DMS53 (cell line): ENCODE measurements around the gene PDCD11.
"Not testable (repeated sequence)": the region's sequence is repeated elsewhere in the genome, so short reads cannot be mapped to it uniquely, and the experiment has no call there.

Experiments
- DNase-seq: peaks from one replicate; lab custom pipeline; 2025; lab: John Stamatoyannopoulos, UW

Gene PDCD11

GRCh38 chr10:103472005-103472404 is 75.6 kb downstream of the PDCD11 start:
- no peak for DNase-seq

GRCh38 chr10:103473261-103473671 is 76.8 kb downstream of the PDCD11 start:
- peak; percentile 92 for DNase-seq

DNA sequence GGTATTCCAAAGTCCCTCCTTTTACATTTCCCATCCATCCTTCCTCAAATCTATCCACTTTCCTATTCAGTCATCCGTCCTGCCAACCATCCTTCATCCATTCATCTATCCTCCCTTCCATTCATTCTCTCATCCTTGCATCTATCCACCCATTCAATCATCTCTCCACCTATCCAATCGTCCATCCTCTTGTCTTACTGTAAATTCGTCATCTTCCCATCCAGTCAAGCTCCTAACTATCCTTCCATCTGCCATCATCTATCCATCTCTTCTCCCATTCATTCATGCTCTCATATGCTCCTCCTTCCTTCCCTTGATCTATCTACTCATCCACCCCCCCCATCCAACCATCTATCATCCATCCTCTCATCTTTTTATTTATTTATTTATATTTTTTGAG is 77.7 kb downstream of the PDCD11 start:
- DNase-seq: no peak

DNA sequence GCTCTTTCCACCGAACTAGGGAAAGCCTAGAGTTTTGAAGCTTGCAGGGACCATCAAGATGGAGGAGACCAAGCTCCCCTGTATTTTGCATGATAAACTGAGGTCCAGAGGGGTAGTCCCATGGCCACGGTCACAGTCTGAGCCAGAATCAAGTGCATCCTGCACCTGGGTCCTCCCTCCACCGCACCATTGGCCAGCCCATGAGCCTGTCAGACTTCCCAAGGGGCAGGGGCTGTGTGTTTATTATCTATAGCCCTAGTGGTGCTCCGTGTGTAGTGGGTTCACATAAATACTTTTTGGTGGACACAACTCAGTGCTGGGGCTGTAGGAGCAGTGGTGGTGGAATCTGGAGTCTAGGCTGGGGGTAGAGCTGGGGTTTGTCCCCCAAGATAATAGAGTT is 79.0 kb downstream of the PDCD11 start:
- DNase-seq: no peak

DNA sequence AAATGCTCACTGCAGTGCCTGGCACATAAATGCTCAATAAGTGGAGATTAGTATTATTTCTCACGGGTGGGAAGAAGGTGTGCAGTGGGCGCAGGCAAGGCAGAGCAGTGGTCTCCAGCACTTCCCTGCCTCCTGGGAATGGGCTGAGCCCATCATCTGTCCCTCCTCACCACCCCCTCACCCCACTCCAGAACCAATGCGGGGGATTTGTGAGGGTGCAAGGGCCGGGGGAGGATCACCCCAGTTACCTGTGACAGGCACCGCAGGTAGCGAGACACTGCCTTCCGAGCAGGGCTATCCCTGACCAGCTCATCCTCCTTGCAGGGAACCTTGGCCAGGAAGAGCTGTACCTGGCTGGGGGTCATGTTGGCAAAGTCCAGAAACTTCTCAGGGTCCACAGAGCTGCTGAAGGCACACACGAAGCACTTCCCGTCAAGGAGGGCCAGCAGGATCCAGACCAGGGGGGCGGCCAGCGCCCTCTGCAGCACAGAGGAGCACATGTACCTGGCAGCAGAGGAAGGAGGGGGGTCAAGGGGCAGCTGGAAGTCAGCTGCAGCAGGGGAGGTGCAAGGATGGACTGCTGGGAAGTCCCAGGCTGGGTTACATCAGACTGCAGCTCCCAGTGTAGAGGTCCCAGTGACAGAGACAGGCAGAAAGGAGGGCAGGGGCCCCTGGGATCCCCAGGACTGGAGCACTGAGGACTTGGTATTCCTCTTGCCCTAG is 79.8 kb downstream of the PDCD11 start:
- DNase-seq: peak; percentile 59

- no peak for DNase-seq
Observed at GRCh38 chr10:103478671-103479070, 82.2 kb downstream of the PDCD11 start.

DNA sequence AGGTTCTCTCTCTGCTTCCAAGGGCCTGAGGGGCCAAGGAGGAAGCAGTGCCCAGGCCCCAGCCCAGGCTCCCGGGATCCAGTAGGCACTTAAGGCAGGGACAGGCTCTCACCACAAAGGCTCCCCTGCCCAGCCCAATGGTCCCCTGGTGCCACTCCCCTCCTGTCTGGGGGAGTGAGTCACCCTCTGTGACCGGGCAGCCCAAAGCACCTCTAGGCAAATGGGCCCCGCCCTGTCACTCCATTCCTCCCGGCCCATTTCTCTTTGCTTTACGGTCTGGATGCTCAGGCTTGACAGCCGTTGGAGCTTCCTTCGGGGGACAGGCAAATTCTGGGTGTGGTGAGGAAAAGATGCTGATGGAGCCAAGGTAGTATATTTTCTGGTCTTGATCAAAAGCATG is 82.7 kb downstream of the PDCD11 start, which contains the start of gene CALHM3:
Gene CALHM3 (minus strand): TSS at position 106 of the 400 bp plus-strand sequence. CDS start 208 bp downstream, outside the sequence.
- peak; percentile 47 for DNase-seq

DNA sequence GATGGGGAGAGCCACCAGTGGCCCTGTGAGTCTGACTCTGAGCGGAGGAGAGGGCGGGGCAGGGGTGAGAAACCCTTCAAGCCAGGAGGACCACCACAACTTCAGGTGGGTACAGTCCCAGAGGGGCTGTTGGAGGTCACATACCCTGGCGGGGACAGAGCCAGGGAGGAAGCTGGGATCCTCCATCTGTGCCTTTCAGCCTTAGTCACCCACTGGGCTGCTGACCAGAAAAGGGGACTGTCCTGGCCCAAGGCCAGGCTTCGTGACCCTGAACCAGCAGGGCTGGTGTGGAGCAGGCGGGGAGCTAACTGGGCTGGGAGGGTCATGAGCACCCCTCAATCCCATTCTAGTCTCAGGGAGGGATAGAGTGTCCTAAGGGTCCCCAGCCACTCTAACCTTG is 84.1 kb downstream of the PDCD11 start:
- no peak for DNase-seq

DNA sequence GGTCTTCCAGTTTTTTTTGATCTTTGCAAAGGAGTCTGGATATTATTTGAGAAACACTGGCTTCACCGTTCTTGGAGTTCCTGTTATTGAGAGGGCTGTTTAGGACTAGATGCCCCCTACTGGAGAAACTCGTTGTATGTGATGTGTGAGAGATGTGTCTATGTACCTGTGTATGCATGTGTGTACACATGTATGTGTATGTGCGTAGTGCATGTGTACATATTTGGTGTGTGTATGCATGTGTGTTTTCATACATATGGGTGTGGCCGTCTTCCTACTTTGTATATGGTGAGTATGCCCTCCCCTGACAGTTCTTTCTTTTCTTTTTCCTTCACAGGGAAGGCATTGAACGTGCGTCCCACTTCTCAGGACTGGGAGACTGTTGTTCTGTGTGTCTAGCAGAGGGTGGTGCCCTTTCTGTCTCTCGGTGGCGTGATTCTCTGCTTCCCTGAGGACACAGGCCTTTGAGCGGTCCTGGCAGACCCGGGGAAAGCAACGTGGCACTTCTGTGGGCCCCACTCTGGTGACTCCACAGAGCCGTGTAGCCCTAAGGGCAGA is 85.6 kb downstream of the PDCD11 start:
- peak; percentile 84 for DNase-seq

DNA sequence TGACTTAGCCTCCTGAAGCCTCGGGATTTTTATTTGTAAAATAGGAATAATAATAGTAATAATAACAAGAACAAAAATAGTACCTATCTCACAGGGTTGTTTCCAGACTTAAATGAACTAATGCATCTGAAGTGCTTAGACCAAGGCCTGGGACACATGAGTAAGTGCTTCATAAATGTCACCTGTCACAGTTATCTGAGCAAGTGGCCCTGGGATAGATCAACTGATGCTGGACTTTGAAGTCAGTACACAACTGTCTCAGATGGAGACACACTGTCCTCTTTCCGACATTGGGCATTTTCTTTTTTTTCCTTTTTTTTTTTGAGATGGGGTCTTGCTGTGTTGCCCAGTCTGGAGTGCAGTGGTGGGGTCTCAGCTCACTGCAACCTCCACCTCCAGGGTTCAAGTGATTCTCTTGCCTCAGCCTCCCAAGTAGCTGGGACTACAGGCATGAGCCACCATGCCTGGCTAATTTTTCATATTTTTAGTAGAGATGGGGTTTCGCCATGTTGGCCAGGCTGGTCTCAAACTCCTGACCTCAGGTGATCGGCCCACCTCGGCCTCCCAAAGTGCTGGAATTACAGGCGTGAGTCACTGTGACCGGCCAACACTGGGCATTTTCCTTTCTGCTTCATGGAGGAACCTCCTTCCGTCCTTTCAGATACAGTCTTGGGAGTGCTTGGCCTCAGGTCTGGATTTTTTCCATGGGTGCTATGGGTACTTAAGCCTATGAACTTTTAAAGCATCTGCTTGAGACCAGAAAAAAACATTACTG is 90.4 kb downstream of the PDCD11 start:
- DNase-seq: not testable (repeated sequence)

- no peak for DNase-seq
Observed at GRCh38 chr10:103487410-103487708, 90.9 kb downstream of the PDCD11 start.

GRCh38 chr10:103490986-103491314 is 94.5 kb downstream of the PDCD11 start:
- DNase-seq: peak; percentile 63

DNA sequence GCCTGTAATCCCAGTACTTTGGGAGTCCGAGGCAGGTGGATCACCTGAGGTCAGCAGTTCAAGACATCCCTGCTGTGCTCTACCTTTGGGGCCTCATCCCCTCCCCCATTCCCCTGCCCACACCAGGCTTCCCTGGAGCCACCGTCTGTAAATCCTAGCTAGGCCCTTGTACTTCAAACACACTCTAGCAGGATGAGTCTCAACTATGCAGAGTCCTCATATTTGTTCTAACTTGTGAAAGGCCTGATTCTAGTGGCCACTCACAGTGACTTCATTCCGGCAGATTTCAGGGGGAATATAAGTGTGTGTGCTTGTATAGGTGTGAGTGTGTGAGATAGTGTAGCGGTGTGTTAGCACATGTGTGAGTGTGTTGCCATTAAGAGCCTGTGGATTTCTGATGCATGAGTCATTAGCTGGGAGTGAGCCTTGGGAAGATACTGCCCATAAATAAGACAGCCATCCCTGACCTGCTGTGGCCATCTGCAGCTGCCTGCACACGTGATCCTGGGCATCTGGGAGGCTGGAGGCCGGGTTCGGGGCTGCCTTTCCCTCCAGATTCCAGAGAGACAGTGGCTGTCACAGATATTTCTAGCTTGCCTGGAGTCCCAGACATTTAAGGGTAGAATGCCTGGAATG is 95.4 kb downstream of the PDCD11 start:
- peak; percentile 93 for DNase-seq

GRCh38 chr10:103492655-103493261 is 96.3 kb downstream of the PDCD11 start:
- DNase-seq: peak; percentile 63

DNA sequence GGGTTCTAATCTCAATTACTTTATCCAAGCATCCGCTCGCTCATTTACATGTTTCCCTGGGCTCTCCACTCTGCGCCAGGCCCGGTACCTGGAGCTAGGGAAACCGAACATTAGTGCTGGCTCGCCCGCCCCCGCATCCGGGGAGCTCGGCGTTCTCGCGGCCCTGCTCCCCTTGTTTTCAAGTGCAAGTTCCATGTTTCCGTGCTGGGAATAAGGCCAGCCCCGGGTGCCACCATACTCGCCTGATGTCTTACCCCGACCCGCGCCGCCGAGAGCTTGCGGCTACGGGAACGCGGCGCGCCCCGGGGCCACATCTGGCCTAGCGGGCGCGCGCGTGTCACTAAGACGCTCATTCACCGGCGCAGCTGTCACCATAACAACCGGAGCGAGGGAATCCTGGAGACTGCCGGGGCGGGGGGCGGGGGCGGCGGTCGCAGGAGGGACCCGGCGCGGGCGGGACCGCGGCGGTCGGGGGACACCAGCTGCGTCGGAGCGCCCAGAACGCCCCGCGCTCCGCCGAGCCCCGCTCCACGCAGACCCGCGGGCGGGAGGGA is 97.0 kb downstream of the PDCD11 start, which contains the start of gene NEURL1:
Gene NEURL1 (plus strand): TSS at position 344 of the 554 bp plus-strand sequence. CDS start 683 bp downstream, outside the sequence.
- peak; percentile 85 for DNase-seq

DNA sequence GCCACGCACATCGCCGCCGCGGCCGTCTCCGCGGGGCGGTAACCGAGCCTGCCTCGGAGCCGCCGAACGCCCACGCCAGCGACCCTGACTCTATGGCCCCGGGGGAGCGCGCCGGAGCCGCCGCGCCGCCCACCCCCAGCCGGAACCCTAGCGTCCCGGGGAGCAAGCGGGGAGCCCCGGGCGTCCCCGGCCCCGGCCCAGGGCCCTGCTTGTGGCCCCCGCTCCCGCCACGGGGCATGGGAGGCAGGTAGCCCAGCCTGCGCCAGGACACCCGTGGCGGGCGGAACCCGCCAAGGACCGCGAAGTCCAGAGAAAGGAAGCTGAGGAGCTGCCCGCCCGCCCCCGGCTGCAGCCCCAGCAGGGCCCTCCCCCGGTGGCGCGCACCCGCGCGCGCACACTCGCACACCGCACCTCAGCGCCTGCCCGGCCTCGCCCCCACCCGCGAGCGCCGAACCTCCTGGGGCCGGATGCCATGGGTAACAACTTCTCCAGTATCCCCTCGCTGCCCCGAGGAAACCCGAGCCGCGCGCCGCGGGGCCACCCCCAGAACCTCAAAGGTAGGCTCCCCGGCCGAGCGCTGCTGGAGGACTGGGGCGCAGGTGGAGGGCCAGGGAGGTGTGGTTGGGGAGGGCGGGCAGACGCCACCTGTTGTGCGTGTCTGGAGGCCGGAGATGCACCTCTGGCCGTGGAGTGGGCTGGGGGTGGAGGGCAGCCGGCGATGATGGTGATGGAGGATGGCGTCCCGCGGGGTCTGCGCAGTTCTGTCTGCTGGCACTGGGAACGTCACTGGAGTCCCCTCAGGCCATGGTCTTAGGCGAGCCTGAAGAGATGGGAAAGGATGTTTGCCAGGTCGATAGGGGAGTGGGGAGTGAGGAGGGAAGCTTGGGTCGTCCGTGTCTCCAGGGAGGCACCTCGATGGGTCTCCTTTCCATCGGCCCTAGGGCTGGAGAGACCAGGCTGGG is 97.8 kb downstream of the PDCD11 start:
- peak; percentile 83 for DNase-seq

DNA sequence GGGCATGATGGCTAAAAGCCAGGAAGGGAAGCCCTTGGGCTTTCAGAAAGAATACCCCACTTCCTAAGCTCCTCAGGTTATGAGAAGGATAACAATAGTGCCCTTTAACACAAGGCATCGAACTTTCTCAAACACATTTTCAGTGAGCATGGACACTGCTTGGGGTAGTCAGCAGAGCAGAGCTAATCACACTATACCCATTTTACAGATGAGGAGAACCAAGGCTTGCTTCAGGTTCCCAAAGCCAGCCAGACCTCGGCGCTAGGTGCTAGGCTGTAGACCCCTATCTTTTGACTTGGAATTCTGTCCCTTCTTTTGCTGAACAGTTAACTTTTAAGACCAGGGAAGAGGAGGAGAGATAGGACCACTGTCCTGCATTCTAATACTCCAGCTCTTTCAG is 98.9 kb downstream of the PDCD11 start:
- DNase-seq: no peak
